Smooth muscle cell (in vitro differentiated cells): ENCODE measurements around the gene EFNA1. TPM values are rescaled to one million over a fixed set of nuclear protein-coding genes. Genes with fewer than 3 reads are reported as not detected.

Experiments
- DNase-seq: peaks from one replicate; lab custom pipeline; 2025; ENCODE audit not compliant: unreplicated experiment; lab: John Stamatoyannopoulos, UW
- H2AFZ ChIP-seq: fragments of 200-600 bp; sonication (generic); 2 replicates; pipeline ENCODE4 v1.6.0; 2016; ENCODE audit warnings: antibody characterized with exemption, low read depth, mild to moderate bottlenecking
- H3F3A ChIP-seq: fragments of 200-600 bp; sonication (generic); 2 replicates; pipeline ENCODE4 v1.6.0; 2017; ENCODE audit warnings: antibody characterized with exemption, low read depth
- H3K27ac ChIP-seq: fragments of 200-600 bp; sonication (generic); 2 replicates; pipeline ENCODE4 v1.5.1; 2016; ENCODE audit warnings: low read depth, mild to moderate bottlenecking
- H3K27me3 ChIP-seq: fragments of 200-600 bp; sonication (generic); 2 replicates; pipeline ENCODE4 v1.6.1; 2016; ENCODE audit warnings: low read depth, mild to moderate bottlenecking
- H3K36me3 ChIP-seq: fragments of 200-600 bp; sonication (generic); 2 replicates; pipeline ENCODE4 v1.5.1; 2016; ENCODE audit warnings: low read depth
- H3K4me1 ChIP-seq: fragments of 200-600 bp; sonication (generic); 2 replicates; pipeline ENCODE4 v1.5.1; 2016; ENCODE audit warnings: low read depth
- H3K4me2 ChIP-seq: fragments of 200-600 bp; sonication (generic); 2 replicates; pipeline ENCODE4 v1.6.0; 2016; ENCODE audit warnings: mild to moderate bottlenecking
- H3K4me3 ChIP-seq: fragments of 200-600 bp; sonication (generic); 2 replicates; pipeline ENCODE4 v1.5.1; 2016; ENCODE audit warnings: mild to moderate bottlenecking
- H3K79me2 ChIP-seq: fragments of 200-600 bp; sonication (generic); 2 replicates; pipeline ENCODE4 v1.6.0; 2016; ENCODE audit warnings: low read depth, mild to moderate bottlenecking
- H3K9ac ChIP-seq: fragments of 200-600 bp; sonication (generic); 2 replicates; pipeline ENCODE4 v1.6.0; 2016; ENCODE audit warnings: low read depth
- H3K9me3 ChIP-seq: fragments of 200-600 bp; sonication (generic); replicated peaks from 2 replicates; pipeline ENCODE4 v1.5.1; 2016; ENCODE audit warnings: low read depth
- H4K20me1 ChIP-seq: fragments of 200-600 bp; sonication (generic); 2 replicates; pipeline ENCODE4 v1.6.0; 2016; ENCODE audit warnings: low read depth
- WGBS: methylation state at CpG from one replicate; pipeline ENCODE4 v1.1.7; 2016; ENCODE audit warnings: low lambda C conversion rate; 5-methylcytosine and 5-hydroxymethylcytosine counted together
- polyA plus RNA-seq: library from polyadenylated mRNA; unstranded; fragments of >200 nt; fragmentation: Nextera tagmentation; extraction: Ambion mirVana; gene quantifications from 2 replicates; pipeline ENCODE4 v1.2.1, GENCODE V29; 2016
- small RNA-seq: library from RNA; depleted of rRNA; stranded (forward); fragments of <200 nt; gene quantifications from one replicate; pipeline ENCODE3, GENCODE V24; 2014
- total RNA-seq: library from RNA; depleted of rRNA; stranded (reverse); fragments of >200 nt; gene quantifications from 2 replicates; pipeline ENCODE4 v1.2.3, GENCODE V29; 2014
- TF ChIP-seq, protein P1 (sequence below): fragments of 200-600 bp; sonication (generic); IDR thresholded peaks from 2 replicates; pipeline ENCODE4 v1.5.1; 2017; ENCODE audit warnings: borderline replicate concordance, mild to moderate bottlenecking, antibody characterized with exemption; ENCODE audit not compliant: insufficient read depth, poor library complexity, severe bottlenecking

EFNA1 gene
- total and polyA plus RNA-seq, 2 experiments from 2014 or later = 16.4 to 20.9 TPM

DNA sequence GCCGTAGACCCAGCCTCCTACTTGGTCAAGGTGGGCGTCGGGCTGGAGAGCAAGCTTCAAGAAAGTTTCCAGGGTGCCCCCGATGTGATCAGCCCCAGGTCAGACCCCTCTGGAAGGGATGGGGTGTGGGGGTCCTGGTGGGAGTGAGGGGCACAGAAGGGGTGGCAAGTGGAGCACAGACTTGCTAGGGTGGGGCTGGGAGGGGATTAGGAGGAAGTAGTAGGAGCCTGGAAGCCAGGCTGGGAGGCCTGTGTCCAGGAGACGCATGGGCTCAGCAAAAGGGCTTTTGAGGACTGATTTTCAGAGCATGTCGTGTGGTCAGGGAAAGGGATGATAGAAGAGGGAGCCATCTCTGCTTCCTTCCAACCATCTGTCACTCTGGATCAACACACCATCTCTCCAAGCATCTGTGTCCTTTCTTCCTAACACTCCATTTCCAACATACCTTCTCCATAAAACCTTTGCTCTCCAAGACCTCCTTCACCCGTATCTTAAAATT is 54.4 kb downstream of the EFNA1 start:
- Histone ChIP-seq H3K27me3 (no peaks in the 10 kb centered on the region), H3F3A (no peaks in the 10 kb centered on the region), H3K36me3 (no peaks in the 10 kb centered on the region), H4K20me1 (no peaks in the 10 kb centered on the region), H2AFZ (no peak overlapping the region), H3K4me2 (no peak overlapping the region), H3K4me1 (no peaks in the 10 kb centered on the region), H3K9me3 (no peaks in the 10 kb centered on the region), H3K27ac (no peak overlapping the region), H3K79me2 (no peaks in the 10 kb centered on the region), H3K4me3 (no peak overlapping the region), H3K9ac (no peak overlapping the region)
- no peak for DNase-seq
- WGBS = 98% methylated on average over 7 of the region's 7 CpGs
- TF ChIP-seq, protein P1, sequence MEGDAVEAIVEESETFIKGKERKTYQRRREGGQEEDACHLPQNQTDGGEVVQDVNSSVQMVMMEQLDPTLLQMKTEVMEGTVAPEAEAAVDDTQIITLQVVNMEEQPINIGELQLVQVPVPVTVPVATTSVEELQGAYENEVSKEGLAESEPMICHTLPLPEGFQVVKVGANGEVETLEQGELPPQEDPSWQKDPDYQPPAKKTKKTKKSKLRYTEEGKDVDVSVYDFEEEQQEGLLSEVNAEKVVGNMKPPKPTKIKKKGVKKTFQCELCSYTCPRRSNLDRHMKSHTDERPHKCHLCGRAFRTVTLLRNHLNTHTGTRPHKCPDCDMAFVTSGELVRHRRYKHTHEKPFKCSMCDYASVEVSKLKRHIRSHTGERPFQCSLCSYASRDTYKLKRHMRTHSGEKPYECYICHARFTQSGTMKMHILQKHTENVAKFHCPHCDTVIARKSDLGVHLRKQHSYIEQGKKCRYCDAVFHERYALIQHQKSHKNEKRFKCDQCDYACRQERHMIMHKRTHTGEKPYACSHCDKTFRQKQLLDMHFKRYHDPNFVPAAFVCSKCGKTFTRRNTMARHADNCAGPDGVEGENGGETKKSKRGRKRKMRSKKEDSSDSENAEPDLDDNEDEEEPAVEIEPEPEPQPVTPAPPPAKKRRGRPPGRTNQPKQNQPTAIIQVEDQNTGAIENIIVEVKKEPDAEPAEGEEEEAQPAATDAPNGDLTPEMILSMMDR = no peak

DNA sequence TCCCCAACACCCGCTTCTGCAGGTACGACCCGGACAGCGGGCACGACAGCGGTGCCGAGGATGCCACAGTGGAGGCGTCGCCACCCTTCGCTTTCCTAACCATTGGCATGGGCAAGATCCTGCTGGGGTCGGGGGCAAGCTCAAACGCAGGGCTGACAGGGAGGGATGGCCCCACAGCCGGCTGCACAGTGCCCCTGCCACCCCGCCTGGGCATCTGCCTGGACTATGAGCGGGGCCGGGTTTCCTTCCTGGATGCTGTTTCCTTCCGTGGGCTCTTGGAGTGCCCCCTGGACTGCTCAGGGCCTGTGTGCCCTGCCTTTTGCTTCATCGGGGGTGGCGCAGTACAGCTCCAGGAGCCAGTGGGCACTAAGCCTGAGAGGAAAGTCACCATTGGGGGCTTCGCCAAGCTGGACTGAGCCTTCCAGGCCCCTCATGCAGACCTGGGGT is 56.1 kb downstream of the EFNA1 start:
- Histone ChIP-seq H3K79me2 (no peaks in the 10 kb centered on the region), H2AFZ (no peak overlapping the region), H3K36me3 (no peaks in the 10 kb centered on the region), H3K27ac (no peak overlapping the region), H3K4me2 (no peak overlapping the region), H3K9ac (no peak overlapping the region), H3F3A (no peaks in the 10 kb centered on the region), H3K27me3 (no peaks in the 10 kb centered on the region), H4K20me1 (no peaks in the 10 kb centered on the region), H3K4me1 (no peaks in the 10 kb centered on the region), H3K9me3 (no peaks in the 10 kb centered on the region), H3K4me3 (no peak overlapping the region)
- DNase-seq = no peak
- WGBS = 96% methylated on average over 20 of the region's 20 CpGs
- TF ChIP-seq, protein P1 = no peak

DNA sequence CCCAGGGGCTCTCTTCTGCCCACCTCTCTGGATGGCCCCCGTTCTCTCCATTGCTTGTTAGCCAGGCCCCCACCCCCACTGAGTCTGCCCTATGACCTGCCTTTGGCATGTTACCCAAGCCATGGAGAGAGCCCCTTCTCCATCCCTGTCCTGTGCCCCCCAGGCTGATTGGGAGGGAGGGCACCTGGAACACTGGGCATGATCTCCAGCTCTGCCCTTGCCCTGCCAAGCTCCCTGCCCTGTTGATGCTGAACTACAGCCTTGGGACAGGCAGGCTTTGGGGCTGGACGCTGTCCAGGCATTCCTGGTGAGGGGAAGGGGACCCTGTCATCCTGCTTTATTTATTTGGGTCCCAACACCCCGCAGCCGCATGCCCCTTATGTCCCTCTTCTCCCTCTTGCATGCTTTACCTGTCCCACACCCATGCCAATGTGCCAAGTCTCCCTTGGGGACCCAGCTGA is 56.7 kb downstream of the EFNA1 start:
- H3K9me3 ChIP-seq = no peaks in the 10 kb centered on the region
- H3K36me3 ChIP-seq = no peaks in the 10 kb centered on the region
- TF ChIP-seq, protein P1 = no peak
- no peaks in the 10 kb centered on the region for H3K79me2 ChIP-seq
- no peak overlapping the region for H3K27ac ChIP-seq
- H4K20me1 ChIP-seq = no peaks in the 10 kb centered on the region
- H3K4me2 ChIP-seq = no peak overlapping the region
- no peak overlapping the region for H2AFZ ChIP-seq
- H3K27me3 ChIP-seq = no peaks in the 10 kb centered on the region
- H3K4me3 ChIP-seq = no peak overlapping the region
- WGBS = 95% methylated on average over 4 of the region's 4 CpGs
- H3K9ac ChIP-seq = no peak overlapping the region
- DNase-seq = no peak
- no peaks in the 10 kb centered on the region for H3F3A ChIP-seq
- no peaks in the 10 kb centered on the region for H3K4me1 ChIP-seq

Small RNA genes within 50 kb of the gene (small RNA-seq; reads per million reads assigned to genes)
- gene HMGN2P18 (not detected), gene RF00019 (not detected)

Other genes starting within 250 kb of the EFNA1 start
- 6.0 and 6.7 TPM in 2 replicates for gene PMVK, start 191.2 kb upstream of the EFNA1 start, total RNA-seq
- gene PMVK, start 191.2 kb upstream of the EFNA1 start, polyA plus RNA-seq = 31.2 and 40.2 TPM in 2 replicates
- gene PBXIP1, start 171.8 kb upstream of the EFNA1 start, total RNA-seq = 39.1 and 41.9 TPM in 2 replicates
- 40.5 and 44.1 TPM in 2 replicates for gene PBXIP1, start 171.8 kb upstream of the EFNA1 start, polyA plus RNA-seq
- gene PYGO2, start 166.1 kb upstream of the EFNA1 start, total RNA-seq = 18.4 and 20.3 TPM in 2 replicates
- gene PYGO2, start 166.1 kb upstream of the EFNA1 start, polyA plus RNA-seq = 27.9 and 30.0 TPM in 2 replicates
- gene SHC1, start 157.1 kb upstream of the EFNA1 start, total RNA-seq = 207 and 216 TPM in 2 replicates
- 214 and 249 TPM in 2 replicates for gene SHC1, start 157.1 kb upstream of the EFNA1 start, polyA plus RNA-seq
- 41.6 and 46.3 TPM in 2 replicates for gene CKS1B, start 153.2 kb upstream of the EFNA1 start, total RNA-seq
- 115 and 116 TPM in 2 replicates for gene CKS1B, start 153.2 kb upstream of the EFNA1 start, polyA plus RNA-seq
- 30.7 and 31.1 TPM in 2 replicates for gene FLAD1, start 144.5 kb upstream of the EFNA1 start, total RNA-seq
- 51.4 and 52.1 TPM in 2 replicates for gene FLAD1, start 144.5 kb upstream of the EFNA1 start, polyA plus RNA-seq
- not detected in 2 replicates for gene LENEP, start 134.3 kb upstream of the EFNA1 start, total RNA-seq
- gene LENEP, start 134.3 kb upstream of the EFNA1 start, polyA plus RNA-seq = not detected in 2 replicates
- gene ZBTB7B, start 125.1 kb upstream of the EFNA1 start, total RNA-seq = 15.3 and 15.5 TPM in 2 replicates
- gene ZBTB7B, start 125.1 kb upstream of the EFNA1 start, polyA plus RNA-seq = 7.5 and 10.0 TPM in 2 replicates
- 1.1 TPM in 1 of 2 replicates, not detected in the other for gene DCST2, start 94.1 kb upstream of the EFNA1 start, total RNA-seq
- gene DCST2, start 94.1 kb upstream of the EFNA1 start, polyA plus RNA-seq = 1.2 and 1.3 TPM in 2 replicates
- gene DCST1, start 94.1 kb upstream of the EFNA1 start, total RNA-seq = not detected in 2 replicates
- not detected in 2 replicates for gene DCST1, start 94.1 kb upstream of the EFNA1 start, polyA plus RNA-seq
- 29.8 and 45.4 TPM in 2 replicates for gene ADAM15, start 76.6 kb upstream of the EFNA1 start, total RNA-seq
- gene ADAM15, start 76.6 kb upstream of the EFNA1 start, polyA plus RNA-seq = 41.2 and 49.4 TPM in 2 replicates
- gene EFNA4, start 64.1 kb upstream of the EFNA1 start, total RNA-seq = 24.2 and 27.6 TPM in 2 replicates
- 18.1 and 19.1 TPM in 2 replicates for gene EFNA4, start 64.1 kb upstream of the EFNA1 start, polyA plus RNA-seq
- gene EFNA3, start 49.0 kb upstream of the EFNA1 start, total RNA-seq = 5.2 and 7.1 TPM in 2 replicates
- gene EFNA3, start 49.0 kb upstream of the EFNA1 start, polyA plus RNA-seq = 9.1 and 10.0 TPM in 2 replicates
- gene SLC50A1, start 8.0 kb downstream of the EFNA1 start, total RNA-seq = 44.5 and 44.7 TPM in 2 replicates
- 98.0 and 109 TPM in 2 replicates for gene SLC50A1, start 8.0 kb downstream of the EFNA1 start, polyA plus RNA-seq
- 51.5 and 69.1 TPM in 2 replicates for gene DPM3, start 12.7 kb downstream of the EFNA1 start, total RNA-seq
- 75.8 and 79.9 TPM in 2 replicates for gene DPM3, start 12.7 kb downstream of the EFNA1 start, polyA plus RNA-seq
- gene KRTCAP2, start 45.4 kb downstream of the EFNA1 start, total RNA-seq = 192 and 283 TPM in 2 replicates
- 607 and 642 TPM in 2 replicates for gene KRTCAP2, start 45.4 kb downstream of the EFNA1 start, polyA plus RNA-seq
- 1.5 and 3.8 TPM in 2 replicates for gene TRIM46, start 46.0 kb downstream of the EFNA1 start, total RNA-seq
- 3.6 and 4.3 TPM in 2 replicates for gene TRIM46, start 46.0 kb downstream of the EFNA1 start, polyA plus RNA-seq
- 17.2 and 28.5 TPM in 2 replicates for gene THBS3, start 80.0 kb downstream of the EFNA1 start, total RNA-seq
- gene THBS3, start 80.0 kb downstream of the EFNA1 start, polyA plus RNA-seq = 15.7 and 20.1 TPM in 2 replicates
- gene MTX1, start 80.8 kb downstream of the EFNA1 start, total RNA-seq = 45.2 and 55.4 TPM in 2 replicates
- 98.4 and 109 TPM in 2 replicates for gene MTX1, start 80.8 kb downstream of the EFNA1 start, polyA plus RNA-seq
- 7.0 and 14.7 TPM in 2 replicates for gene ENTREP3, start 127.6 kb downstream of the EFNA1 start, total RNA-seq
- 26.5 and 30.9 TPM in 2 replicates for gene ENTREP3, start 127.6 kb downstream of the EFNA1 start, polyA plus RNA-seq
- 51.4 and 52.1 TPM in 2 replicates for gene SCAMP3, start 134.5 kb downstream of the EFNA1 start, total RNA-seq
- gene SCAMP3, start 134.5 kb downstream of the EFNA1 start, polyA plus RNA-seq = 118 and 151 TPM in 2 replicates
- gene CLK2, start 145.6 kb downstream of the EFNA1 start, total RNA-seq = 23.6 and 25.5 TPM in 2 replicates
- gene CLK2, start 145.6 kb downstream of the EFNA1 start, polyA plus RNA-seq = 23.5 and 32.2 TPM in 2 replicates
- gene HCN3, start 149.6 kb downstream of the EFNA1 start, total RNA-seq = 0.49 and 0.72 TPM in 2 replicates
- 1.2 and 1.6 TPM in 2 replicates for gene HCN3, start 149.6 kb downstream of the EFNA1 start, polyA plus RNA-seq
- 0.09 TPM in 1 of 2 replicates, not detected in the other for gene PKLR, start 173.6 kb downstream of the EFNA1 start, total RNA-seq
- 0.07 TPM in 1 of 2 replicates, not detected in the other for gene PKLR, start 173.6 kb downstream of the EFNA1 start, polyA plus RNA-seq
- gene FDPS, start 181.0 kb downstream of the EFNA1 start, total RNA-seq = 104 and 136 TPM in 2 replicates
- gene FDPS, start 181.0 kb downstream of the EFNA1 start, polyA plus RNA-seq = 208 and 299 TPM in 2 replicates
- 28.6 and 28.7 TPM in 2 replicates for gene RUSC1, start 193.0 kb downstream of the EFNA1 start, total RNA-seq
- 33.2 and 42.6 TPM in 2 replicates for gene RUSC1, start 193.0 kb downstream of the EFNA1 start, polyA plus RNA-seq